ENCODE results near the gene THSD4.

The THSD4 gene

DNA sequence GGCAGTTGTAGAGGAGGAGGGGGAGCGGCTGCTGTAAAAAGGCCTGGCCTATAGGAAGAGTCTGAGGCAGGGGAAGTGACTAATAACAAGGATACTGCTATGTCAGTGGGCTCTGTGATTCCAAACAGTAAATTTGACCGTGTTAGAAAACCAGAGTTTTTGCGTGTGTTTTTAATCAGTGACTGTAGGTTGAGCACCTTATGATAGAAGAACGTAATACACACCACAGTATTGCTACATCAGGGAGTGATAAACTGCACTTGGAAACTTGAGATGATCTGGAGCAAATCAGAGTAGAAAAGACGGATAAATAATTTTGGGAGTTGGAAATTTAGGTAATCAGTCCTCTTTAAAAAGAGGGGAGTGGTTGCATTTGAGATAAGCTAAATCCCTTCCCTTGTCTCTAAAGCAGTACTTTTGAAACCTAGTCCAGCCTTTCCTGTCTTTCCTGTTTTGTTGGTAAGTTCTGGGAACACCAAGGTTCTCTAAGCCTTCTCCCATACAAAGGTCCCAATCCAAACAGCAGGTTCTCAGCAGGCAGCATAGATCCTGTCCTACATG is 564.6 kb downstream of the THSD4 start:
- no peak for DNase-seq

- DNase-seq = no peak
Measured at GRCh38 chr15:71682001-71682400, 566.7 kb downstream of the THSD4 start.

- no peak for DNase-seq
Measured at GRCh38 chr15:71683411-71684274, 568.4 kb downstream of the THSD4 start.

- DNase-seq = no peak
Measured at GRCh38 chr15:71685420-71685993, 570.2 kb downstream of the THSD4 start.

DNA sequence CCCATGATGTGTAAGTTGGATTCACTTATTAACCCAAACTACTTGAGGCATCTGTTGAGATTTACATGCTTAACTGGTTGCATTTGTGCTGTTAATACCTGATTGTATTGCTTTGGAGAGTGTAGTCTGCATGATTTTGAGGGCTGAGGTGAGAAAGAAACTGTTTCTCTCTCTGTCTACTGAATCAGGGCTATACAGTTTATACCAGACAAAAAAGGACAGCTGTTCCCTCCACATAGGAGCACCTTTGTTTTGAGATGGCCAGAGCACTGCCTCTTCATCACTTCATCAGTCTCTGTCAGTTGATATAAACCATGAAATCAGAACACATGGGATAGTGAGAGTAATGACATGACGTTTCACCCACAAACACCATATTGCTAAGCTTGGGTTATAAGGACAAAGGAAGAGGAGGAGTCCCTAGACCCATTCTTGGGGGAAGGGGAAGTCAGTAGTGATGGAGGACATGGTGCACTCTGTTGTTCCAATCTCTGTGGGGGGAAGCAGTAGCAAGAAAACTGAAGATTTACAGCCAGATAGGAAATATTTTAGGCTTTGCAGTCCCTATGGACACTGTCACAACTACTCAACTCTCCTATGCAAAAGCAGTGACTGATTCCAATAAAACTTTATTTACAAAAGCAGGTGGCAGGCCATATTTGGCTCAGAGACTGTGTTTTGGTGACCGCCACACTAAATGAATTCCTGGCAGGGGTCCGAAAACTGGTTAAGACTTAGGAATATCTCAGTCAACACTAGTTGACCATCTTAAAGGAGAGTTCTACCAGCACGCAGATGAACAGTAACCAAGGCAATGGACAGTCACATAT is 571.2 kb downstream of the THSD4 start:
- no peak for DNase-seq

DNA sequence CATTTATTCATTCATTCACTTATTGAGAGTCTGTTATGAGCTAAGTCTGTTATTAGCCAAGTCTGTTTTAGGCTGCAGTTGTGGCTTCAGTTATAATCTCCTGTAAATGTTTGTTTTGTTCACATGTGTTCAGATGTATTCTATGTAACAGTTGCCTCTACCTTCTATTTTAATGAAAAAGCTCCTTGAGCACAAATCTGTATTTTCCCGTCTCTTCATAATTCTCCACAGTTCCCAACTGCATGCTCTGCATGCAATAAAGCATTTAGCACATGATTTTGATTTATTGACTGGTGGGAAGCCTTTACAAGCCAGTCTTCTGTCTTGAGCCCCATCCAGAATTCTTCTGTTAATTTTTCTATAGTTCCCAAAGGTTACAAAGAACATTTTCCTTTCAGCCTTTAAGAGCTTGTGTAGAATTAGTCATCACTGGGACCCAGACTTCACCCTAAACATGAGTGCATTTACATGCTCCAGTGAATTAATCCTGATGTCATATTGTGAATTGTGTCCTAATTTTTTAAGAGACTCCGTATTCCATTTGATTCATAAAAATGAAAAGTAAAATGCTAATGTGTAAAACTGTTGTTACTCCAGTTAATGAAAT is 572.7 kb downstream of the THSD4 start:
- no peak for DNase-seq

- no peak for DNase-seq
Measured at GRCh38 chr15:71688509-71689094, 573.3 kb downstream of the THSD4 start.

DNA sequence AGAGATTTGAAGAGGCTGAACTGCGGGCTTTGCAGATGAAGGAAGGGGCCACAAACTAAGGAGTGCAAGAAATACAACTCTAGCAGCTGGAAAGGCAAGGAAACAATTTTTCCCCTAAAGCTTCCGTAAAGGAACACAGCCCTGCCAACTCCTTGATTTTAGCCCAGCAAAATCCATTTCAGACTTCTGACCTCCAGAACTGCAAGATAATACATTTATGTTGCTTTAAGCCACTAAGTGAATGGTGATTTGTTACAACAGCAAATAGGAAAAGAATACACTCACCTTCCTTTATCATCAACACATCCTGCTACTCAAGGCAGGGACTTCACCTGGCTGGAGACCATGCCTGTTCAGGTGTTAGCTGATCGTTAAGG is 575.8 kb downstream of the THSD4 start:
- no peak for DNase-seq

GRCh38 chr15:71691458-71692417 is 576.5 kb downstream of the THSD4 start:
- no peak for DNase-seq

DNA sequence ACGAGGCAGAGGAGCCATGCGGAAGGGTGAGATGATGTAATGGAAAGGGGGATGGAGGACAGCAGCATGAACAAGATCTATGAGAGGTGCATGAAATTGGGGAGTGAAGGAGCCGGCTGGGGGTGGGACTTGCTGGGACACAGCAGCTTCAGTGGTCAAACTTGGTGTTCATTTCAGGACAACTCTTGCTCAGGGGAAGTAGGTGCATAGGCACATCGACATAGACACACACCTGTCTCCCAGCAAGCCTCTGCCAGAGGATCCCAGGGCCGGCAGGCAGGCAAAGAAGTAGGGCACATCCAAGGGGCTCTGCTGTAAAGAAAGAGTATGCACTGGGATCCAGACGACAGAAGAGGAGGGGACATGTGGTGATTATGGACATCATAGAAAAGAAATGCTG is 582.0 kb downstream of the THSD4 start:
- DNase-seq = no peak

DNA sequence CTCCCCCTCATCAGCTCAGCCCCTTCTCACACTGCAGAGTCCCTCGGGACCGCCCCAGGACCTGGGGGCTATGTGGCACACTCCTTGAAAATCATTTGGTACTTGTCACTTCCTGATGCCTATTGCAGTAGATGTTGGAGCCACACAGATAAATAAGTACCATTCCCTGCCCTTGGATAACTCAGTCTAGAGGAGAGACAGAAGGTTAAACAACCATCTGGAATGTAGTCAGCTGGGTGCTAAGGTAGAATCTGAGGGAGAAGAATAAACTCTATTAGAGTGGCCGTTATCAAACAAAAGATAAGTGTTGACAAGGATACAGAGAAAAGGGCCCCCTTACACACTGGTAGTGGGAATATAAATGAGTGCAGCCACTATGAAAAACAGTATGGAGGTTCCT is 582.8 kb downstream of the THSD4 start:
- DNase-seq = no peak

DNA sequence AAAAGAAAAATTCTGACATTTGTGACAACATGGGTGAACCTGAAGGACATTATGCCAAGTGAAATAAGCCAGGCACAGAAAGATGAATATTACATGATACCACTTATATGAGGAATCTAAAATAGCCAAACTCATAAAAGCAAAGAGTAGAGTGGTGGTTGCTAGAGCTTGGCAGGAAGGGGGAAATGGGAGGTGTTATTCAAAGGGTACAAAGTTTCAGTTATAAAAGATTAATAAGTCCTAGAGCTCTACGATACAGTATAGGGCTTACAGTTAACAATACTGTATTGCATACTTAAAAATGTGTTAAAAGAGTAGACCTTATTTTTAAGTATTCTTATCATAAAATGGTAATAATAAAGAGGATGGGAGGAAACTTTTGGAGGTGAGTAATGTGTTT is 583.5 kb downstream of the THSD4 start:
- no peak for DNase-seq

DNA sequence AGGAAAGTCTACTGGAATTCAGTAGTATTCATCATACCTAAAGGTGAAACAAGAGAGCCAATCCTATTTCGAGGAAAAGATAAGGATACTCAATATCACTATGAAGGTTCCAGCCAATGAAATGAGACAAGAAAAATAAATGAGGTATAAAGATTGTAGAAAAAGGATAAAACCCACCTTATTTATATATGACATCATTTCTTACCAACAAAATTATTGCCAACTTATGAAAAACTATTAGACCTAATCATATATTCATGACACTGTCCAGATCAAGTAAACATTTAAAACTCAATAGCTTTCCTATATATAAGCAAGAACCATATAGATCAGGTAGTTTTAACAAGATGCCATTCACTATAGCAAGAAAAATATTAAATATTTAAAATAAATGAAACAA is 584.7 kb downstream of the THSD4 start:
- no peak for DNase-seq

- DNase-seq = no peak
Measured at GRCh38 chr15:71701808-71702207, 586.5 kb downstream of the THSD4 start.

DNA sequence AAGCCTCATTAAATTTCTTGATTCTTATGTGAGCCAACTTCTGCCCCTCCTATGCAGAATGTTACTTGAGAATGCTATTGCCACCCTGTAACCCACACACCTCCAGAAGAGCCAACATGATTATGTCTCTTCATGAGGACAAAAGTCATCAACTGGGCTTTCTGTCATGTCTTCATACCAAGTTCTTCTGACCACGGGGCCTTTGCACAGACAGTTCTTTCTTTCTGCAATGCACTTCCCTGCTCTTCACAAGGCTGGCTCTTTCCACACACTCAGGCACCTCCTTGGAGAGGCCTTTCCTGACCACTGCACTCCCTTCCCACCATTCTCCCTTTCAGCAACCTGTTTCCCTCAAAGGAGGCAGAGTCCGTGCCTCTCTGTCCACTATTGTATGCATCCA is 587.2 kb downstream of the THSD4 start:
- no peak for DNase-seq

GRCh38 chr15:71705151-71705550 is 589.9 kb downstream of the THSD4 start:
- no peak for DNase-seq

- DNase-seq = no peak
Measured at GRCh38 chr15:71706461-71707229, 591.4 kb downstream of the THSD4 start.

- no peak for DNase-seq
Measured at GRCh38 chr15:71707230-71708050, 592.2 kb downstream of the THSD4 start.

DNA sequence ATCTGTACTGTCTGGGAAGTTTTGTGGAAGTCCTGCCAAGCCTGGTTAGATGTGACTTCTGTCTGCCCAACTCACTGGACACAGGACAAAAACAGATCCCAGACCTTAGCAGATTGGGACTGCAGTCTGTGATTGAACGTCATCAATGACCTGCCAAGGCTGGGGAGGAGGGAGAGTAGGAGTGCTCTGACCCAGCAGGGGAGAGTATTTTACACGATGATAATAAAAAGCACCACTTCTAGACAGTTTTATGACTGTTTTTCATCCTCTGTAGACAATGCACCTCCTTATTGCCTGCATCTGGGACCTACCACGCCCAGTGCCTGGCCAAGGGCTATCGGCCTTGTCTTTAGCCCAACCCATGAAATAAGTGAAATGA is 592.8 kb downstream of the THSD4 start:
- no peak for DNase-seq

- DNase-seq = no peak
Measured at GRCh38 chr15:71708741-71709140, 593.5 kb downstream of the THSD4 start.

All from Kasumi-1 (cell line).